NT2/D1 (cell line): Measurements from ENCODE around the gene CLCA2.

Experiments
- YY1 ChIP-seq: IDR thresholded peaks from 2 replicates; pipeline ENCODE4 v1.6.1; 2011; ENCODE audit not compliant: insufficient read length, insufficient read depth
- ZNF274 ChIP-seq: IDR thresholded peaks from 2 replicates; pipeline ENCODE4 v1.6.1; 2011; ENCODE audit warnings: mild to moderate bottlenecking, low read depth, low read length

GRCh38 chr1:86468501-86468977 is 44.6 kb downstream of the CLCA2 start, which contains the start of gene CLCA1:
- TF ChIP-seq YY1 (no peak), ZNF274 (no peak)
